Lower leg skin (tissue), 3 donors: ENCODE measurements around the gene CCK.

ENCODE experiments used
- POLR2A ChIP-seq, 2 donors: fragments of 450-650 bp; IDR thresholded peaks; one replicate each; pipeline ENCODE4 v1.6.1; 2016 to 2017; ENCODE audit warnings: antibody characterized with exemption in 2 of 2, mild to moderate bottlenecking in 1 of 2, moderate library complexity in 1 of 2
- TF ChIP-seq, protein P1 (sequence below), 3 donors: fragments of 450-650 bp; IDR thresholded peaks; one replicate each; pipeline ENCODE4 v1.5.1; 2016; ENCODE audit warnings: antibody characterized with exemption in 3 of 3, mild to moderate bottlenecking in 3 of 3, moderate library complexity in 2 of 3

DNA sequence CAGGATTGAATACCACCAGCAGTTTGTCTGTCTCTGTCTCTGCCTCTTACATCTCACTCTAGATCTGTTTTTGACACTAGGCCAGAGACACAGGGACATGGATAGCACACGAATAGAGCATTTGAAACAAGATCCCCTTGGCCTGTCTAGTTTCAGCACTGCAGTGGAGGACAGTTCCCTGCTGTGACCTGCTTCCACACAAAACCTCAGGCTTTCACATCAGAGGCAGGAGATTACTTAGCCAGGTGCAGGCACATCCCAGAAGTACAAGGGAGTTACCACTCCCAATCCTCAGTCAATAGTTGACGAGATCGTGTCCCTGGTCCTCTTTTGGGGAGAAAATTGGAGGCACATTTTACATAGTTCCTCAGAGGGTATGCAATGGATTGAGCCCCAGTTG, 34.0 kb upstream of the CCK start:
- TF ChIP-seq, protein P1, sequence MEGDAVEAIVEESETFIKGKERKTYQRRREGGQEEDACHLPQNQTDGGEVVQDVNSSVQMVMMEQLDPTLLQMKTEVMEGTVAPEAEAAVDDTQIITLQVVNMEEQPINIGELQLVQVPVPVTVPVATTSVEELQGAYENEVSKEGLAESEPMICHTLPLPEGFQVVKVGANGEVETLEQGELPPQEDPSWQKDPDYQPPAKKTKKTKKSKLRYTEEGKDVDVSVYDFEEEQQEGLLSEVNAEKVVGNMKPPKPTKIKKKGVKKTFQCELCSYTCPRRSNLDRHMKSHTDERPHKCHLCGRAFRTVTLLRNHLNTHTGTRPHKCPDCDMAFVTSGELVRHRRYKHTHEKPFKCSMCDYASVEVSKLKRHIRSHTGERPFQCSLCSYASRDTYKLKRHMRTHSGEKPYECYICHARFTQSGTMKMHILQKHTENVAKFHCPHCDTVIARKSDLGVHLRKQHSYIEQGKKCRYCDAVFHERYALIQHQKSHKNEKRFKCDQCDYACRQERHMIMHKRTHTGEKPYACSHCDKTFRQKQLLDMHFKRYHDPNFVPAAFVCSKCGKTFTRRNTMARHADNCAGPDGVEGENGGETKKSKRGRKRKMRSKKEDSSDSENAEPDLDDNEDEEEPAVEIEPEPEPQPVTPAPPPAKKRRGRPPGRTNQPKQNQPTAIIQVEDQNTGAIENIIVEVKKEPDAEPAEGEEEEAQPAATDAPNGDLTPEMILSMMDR (IDR thresholded peaks at IDR 0.05), result no peak
- TF ChIP-seq POLR2A (IDR thresholded peaks at IDR 0.05), result no peak
